ENCODE results near the gene HS1BP3. TPM values are rescaled to one million over a fixed set of nuclear protein-coding genes. Genes with fewer than 3 reads are reported as not detected.
A peak's percentile ranks its signal among the peaks of the same experiment; 100 is the strongest.

HS1BP3 gene
- total RNA-seq, 4 donors from 2014 or later = 30.8 to 42.7 (median 41.7) TPM

DNA sequence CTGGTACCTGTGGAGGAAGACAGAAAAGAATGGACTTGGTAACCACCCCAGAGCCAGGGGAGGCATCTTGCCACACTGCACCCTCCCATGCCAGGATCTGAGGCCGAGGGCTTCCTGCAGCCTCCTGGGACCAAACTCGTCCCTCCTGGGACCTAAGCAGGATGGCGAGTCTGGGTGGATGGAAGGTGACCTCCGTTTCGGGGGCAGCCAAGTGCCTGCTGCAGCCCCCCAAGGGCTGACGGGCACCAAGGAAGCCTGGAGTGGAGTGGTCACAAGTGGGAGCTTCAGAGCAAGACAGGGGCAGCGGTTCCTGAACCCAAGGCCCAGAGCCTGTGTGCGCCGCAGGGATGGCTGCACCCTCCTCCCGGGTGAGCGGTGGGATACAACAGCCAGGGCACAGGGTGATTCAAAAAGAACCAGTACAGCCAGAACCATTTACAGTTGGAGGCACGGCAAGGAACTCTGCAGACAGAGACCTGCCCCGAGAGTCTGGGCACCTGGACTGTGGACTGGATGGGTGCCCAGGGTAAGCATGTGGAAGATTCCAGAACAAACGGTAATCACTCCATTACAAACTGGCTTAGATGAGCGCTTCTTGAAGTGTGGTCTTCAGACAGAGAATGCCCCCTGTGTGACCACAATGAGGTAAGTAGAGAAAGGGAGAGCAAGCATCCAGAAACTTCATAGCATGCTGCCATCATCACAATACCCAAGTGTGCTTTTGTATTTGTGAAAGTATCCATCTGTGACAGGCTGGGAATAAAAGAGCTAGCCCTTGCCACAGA, 12.1 kb downstream of the HS1BP3 start:
- intact Hi-C loops (cut with DNase I) = loop anchor here (10.0 kb wide), 1 partner anchor 114 kb away; no protein-coding TSS in a partner anchor
- Histone ChIP-seq H3K4me3 (replicated peaks in 1 of 3) (no peak overlapping the region), H3K9me3 (no peaks in the 10 kb centered on the region), H3K27me3 (no peaks in the 10 kb centered on the region), H3K4me1 (peaks cover 24 to 47% of the 10 kb centered on the region in 2 donors), H3K27ac (peak overlapping the region; percentile 27 to 77 (median 66)), H3K36me3 (peaks cover 4 to 10% of the 10 kb centered on the region in 2 donors)
- peak; percentile 66 to 76 for DNase-seq
- WGBS, 2 donors = 72 to 75% methylated on average over 13 to 15 of the region's 15 CpGs
- TF ChIP-seq POLR2A (IDR thresholded peaks at IDR 0.05) = peak in 1 of 2 donors; percentile 22
- TF ChIP-seq CTCF (IDR thresholded peaks at IDR 0.05) = no peak

DNA sequence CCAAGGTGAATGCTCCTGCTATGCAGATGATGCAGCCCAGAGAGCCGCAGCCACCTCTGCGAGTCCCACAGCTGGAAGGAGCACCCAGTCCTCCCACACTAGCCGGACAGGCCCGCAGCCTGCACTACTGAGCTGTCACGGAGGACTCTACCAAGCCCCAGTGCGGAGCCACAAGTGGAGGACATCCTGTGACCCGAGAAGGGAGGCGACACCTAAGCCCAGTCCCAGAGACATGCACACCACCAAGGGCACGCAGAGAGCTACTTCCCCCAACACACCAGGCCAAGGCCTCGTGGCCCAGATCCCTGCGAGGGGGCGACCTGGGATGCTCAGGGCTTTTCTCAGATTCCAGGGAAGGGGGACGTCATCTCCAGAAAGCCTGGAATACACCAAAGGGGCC, 12.9 kb downstream of the HS1BP3 start:
- WGBS, 2 donors = 90 to 93% methylated on average over 9 to 12 of the region's 13 CpGs
- H3K4me1 ChIP-seq = peaks cover 32 to 56% of the 10 kb centered on the region in 2 donors
- H3K4me3 ChIP-seq (replicated peaks in 1 of 3) = no peak overlapping the region
- peaks cover 4% of the 10 kb centered on the region in 2 donors for H3K36me3 ChIP-seq
- TF ChIP-seq POLR2A (IDR thresholded peaks at IDR 0.05) = no peak
- no peak for TF ChIP-seq CTCF (IDR thresholded peaks at IDR 0.05)
- DNase-seq = no peak
- intact Hi-C loops (cut with DNase I) = loop anchor here (10.0 kb wide), 1 partner anchor 113 kb away; no protein-coding TSS in a partner anchor
- no peaks in the 10 kb centered on the region for H3K27me3 ChIP-seq
- H3K27ac ChIP-seq = peak overlapping the region in 2 of 3 donors; percentile 66 to 77
- no peaks in the 10 kb centered on the region for H3K9me3 ChIP-seq

DNA sequence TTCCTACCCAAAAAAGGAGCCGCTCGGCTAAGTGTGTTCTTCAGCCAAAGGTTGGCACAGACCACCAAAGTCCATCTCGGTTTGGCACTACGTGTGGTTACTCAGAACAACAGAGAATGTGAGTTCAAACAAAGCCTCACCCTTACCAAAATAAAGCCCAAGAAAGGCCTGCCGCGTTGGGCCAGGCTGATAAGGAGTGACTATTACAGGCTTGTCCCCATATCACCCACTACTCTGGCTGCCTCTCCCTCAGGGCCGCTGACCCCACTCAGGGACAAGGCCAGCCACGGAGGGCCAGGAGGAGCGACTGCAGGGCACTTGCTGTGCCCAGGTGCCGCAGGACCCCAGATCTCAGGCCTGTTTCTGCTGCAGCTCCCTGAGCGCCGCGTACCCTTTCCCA, 13.8 kb downstream of the HS1BP3 start:
- peaks cover 32 to 58% of the 10 kb centered on the region in 2 donors for H3K4me1 ChIP-seq
- WGBS, 2 donors = 56 to 83% methylated on average over 13 of the region's 13 CpGs

DNA sequence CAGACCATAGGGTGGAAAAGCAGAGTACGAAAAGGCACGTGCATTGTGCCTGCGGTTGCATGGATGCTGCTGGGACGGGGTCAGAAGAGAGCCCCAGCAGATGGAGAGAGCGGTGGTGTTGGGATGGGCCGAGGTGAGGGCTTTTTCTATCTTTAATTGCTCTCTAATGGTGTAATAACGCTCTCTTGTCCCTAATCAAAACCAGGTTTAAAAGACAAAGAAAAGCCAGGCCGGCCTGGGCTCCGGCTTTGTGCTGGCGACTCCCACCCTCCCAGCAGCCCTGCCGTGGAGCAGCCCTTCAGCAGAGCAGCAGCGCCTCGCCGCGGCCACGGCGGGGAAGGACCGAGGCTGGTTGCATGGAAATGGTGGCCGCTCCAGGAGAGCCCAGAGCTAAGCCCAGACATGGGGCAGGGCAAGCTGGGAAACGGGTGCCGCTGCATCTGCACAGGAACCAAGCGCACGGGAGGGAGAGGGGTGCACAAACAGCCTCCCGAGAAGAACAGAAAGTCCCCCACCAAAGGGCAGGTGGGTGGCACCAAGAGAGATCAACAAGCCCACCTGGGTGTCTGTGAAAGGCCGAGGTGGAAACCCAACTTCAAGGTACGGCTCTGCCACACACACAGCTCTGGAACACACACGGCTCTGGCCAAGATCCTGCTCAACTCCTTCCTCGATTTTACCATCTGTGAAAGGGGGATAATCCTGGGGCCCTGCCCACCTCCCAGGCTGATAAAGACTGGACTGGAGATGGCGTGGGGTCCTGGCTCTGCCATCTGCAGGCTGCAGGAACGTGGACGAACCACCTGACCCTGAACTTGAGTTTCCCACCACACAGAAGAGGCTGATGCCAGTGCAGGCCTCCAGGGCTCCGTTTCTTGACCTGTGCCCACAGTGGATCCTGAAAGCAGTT, 15.0 kb downstream of the HS1BP3 start:
- 38% methylated on average over 28 of the region's 32 CpGs for WGBS, 2 donors
- DNase-seq = peak; percentile 85 to 92
- peak; percentile 89 to 98 (median 94) for TF ChIP-seq CTCF (IDR thresholded peaks at IDR 0.05)
- no peak for TF ChIP-seq POLR2A (IDR thresholded peaks at IDR 0.05)
- H3K4me3 ChIP-seq (replicated peaks in 1 of 3) = no peak overlapping the region
- peaks cover 32 to 58% of the 10 kb centered on the region in 2 donors for H3K4me1 ChIP-seq
- no peaks in the 10 kb centered on the region for H3K9me3 ChIP-seq
- peaks cover 0 to 4% of the 10 kb centered on the region in 2 donors for H3K36me3 ChIP-seq
- H3K27me3 ChIP-seq = no peaks in the 10 kb centered on the region
- peak overlapping the region; percentile 82 to 96 (median 88) for H3K27ac ChIP-seq
- intact Hi-C loops (cut with DNase I) = loop anchor here (10.0 kb wide), 1 partner anchor 111 kb away; no protein-coding TSS in a partner anchor

More for the DNA sequence above, 13.8 kb downstream of the HS1BP3 start:
- Histone ChIP-seq H3K27ac (peak overlapping the region in 1 of 3 donors; percentile 49), H3K4me3 (replicated peaks in 1 of 3) (no peak overlapping the region), H3K9me3 (no peaks in the 10 kb centered on the region), H3K27me3 (no peaks in the 10 kb centered on the region), H3K36me3 (peaks cover 4% of the 10 kb centered on the region in 2 donors)
- no peak for TF ChIP-seq POLR2A (IDR thresholded peaks at IDR 0.05)
- TF ChIP-seq CTCF (IDR thresholded peaks at IDR 0.05) = no peak
- peak in 1 of 2 donors; percentile 3 for DNase-seq
- intact Hi-C loops (cut with DNase I) = loop anchor here (10.0 kb wide), 1 partner anchor 112 kb away; no protein-coding TSS in a partner anchor

Measured in thyroid gland (tissue), 4 donors.